GM19397 (cell line): ENCODE data around the gene CCDC7.
"Not testable (repeated sequence)": the region's sequence is repeated elsewhere in the genome, so short reads cannot be mapped to it uniquely, and the experiment has no call there.

Source experiments
- ATAC-seq: cut with Tn5 transposase; IDR thresholded peaks from one replicate; pipeline ENCODE4 v1.9.1; 2021; ENCODE audit warnings: mild to moderate bottlenecking, moderate library complexity; ENCODE audit not compliant: unreplicated experiment

CCDC7 gene

DNA sequence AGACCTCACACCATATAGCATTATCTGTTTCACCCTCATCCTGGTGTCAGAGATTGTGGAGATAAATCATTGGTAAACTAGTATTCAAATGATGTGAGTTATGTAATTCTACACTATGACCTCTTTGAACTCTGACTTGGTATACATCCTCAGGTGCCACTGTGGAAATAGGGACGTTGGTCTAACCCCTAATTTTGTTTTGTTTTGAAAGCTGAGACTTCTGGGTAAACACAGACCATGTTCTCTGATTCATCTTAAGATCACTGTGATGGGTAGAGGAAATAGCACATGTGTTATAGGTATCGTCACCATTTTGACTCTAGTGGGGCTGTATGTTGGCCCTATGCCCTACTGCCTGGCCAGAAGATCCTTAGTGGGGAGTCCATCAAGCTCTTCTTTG lies 241.6 kb downstream of the CCDC7 start:
- ATAC-seq, result no peak

DNA sequence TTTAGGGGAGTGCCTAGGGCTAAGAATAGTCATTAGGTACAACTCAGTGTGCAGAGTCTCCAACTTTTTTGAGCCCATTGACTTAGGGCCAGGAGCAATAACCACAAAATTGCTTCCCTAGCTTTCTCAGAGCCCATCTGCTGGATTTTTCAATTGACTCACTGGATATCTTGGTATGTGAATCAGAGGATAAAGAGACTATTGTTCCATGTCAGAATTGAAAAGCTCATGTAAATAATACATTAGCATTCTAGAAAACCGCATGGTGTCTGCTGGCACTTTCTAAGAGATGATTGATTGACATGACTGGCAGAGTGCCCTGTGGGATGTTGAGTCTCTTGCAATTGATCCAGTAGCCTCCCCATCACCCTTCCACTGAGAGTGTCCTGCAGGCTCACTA lies 246.2 kb downstream of the CCDC7 start:
- no peak for ATAC-seq

DNA sequence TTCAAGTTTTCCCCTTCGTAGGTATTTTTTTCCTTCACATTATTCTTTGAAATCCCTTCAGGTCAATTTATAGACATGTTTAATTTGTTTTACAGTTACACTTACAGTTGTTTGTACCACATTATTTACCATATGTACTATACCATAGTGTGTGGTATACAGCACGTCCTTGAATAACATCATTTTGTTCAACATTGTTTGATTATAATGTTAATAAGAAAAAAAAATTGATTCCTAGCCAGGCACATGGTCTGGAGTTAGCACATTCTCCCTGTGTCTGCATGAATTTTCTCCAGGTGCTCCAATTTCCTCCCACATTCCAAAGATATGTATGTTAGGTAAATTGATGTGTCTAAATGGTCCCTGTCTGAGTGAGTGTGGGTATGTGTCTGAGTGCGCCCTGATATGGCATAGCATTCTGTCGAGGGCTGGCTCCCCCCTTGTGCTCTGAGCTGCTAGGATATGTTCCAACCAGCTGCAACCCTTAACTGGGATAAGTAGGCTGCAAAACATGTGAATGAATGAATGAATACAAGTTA lies 247.6 kb downstream of the CCDC7 start:
- ATAC-seq, result no peak

DNA sequence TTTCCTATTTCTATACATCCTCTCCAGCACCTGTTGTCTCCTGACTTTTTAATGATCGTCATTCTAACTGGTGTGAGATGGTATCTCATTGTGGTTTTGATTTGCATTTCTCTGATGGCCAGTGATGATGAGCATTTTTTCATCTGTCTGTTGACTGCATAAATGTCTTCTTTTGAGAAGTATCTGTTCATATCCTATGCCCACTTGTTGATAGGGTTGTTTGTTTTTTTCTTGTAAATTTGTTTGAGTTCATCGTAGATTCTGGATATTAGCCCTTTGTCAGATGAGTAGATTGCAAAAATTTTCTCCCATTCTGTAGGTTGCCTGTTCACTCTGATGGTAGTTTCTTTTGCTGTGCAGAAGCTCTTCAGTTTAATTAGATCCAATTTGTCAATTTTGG lies 253.7 kb downstream of the CCDC7 start:
- ATAC-seq, result not testable (repeated sequence)

DNA sequence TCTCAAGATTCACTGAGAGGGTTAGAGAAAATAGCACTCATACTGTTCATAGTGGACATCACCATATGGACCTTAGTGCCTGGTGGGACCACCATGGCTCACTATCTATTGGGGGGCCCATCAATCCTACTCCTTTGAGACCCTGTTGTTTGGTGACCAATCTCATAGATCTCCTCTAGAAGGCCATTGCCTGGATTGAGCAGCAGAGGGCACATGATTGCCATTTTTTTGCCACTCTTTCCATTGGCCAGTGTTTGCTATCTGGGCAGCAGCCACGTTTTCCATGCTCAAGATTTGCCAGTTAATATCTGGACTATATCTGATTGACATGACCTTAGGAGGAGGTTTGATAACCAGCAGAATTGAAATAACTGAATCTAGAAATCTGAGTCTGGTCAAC lies 267.6 kb downstream of the CCDC7 start:
- no peak for ATAC-seq

DNA sequence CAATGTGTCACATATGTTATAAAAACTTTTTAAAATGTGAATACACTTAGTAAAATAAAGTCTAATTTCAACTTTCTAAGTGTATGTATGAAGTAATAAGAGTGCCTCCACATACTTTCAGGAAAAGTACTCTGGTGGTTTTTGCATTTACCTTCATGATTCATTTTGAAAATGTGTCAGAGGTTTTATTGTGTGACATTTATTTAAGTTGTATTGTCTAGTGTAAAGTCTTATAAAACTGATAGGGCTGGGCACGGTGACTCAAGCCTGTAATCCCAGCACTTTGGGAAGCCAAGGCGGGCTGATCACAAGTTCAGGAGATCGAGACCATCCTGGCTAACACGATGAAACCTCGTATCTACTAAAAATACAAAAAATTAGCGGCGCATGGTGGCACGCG lies 285.6 kb downstream of the CCDC7 start:
- no peak for ATAC-seq

DNA sequence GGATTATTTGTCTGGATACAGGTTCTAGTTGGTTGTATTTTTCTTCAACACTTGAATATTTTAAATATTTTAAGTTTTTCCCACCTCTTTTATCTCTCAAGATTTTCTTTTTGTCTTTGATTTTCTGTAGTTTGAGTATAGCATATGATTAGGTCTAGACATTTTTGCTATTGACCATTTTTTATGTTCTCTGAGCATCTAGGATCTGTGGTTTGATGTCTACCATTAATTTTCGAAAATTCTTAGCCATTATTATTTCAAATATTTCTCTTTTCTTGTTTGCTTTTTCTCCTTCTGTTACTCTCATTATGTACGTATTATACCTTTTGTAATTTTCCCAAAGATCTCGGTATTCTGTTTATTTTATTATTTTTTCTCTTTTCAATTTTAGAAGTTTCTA lies 293.0 kb downstream of the CCDC7 start:
- no peak for ATAC-seq

DNA sequence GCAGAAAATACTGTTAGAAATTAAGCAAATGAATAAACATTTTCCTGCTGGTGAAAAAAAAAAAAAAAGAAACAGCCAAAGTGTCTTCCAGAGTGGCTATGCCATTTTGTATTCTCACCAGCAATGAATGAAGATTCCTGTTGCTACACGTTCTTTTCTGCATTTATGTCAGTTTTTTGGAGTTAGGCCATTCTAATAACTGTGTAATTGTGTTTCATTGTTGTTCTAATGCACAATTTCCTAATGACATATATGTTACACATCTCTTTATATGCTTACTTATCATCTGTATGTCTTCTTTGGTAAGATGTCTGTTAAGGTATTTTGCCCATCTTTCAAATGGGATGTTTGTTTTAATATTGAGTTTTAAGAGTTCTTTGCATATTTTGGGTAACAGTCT lies 298.4 kb downstream of the CCDC7 start:
- ATAC-seq, result no peak

DNA sequence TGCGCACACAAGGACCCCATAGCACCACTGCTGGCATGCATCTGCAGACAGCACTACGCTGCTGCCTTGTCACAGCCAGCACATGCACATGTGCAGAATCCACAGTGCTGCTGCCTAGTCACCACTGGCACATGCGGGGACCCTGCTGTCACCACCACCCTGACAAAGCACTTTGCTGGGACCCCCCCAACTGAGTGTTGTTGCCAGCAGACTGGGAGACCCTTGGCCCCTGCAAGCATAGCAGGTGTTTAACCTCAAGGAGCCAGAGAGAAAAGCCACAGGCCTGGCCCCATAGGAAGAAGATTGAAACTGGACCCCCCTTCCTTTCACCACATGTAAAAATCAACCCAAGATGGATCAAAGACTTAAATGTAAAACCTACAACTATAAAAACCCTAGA lies 300.9 kb downstream of the CCDC7 start:
- ATAC-seq, result no peak

DNA sequence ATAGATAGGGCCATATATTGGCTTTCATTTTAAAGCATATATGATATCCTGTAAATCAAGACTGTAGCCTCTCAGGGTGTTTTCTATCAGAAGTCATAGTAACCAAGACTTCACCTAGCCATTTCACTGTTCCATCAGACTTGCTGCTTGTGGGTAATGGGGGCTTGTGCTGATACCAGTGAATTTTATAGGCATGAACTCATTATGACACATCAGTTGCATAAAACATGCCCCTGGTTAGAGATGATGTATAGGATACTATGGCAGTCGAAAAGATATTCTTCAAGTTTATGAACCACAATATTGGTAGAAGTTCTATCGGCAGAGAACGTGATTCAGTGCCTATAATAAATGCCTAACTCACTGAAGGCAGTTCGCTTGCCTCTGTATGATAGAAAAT lies 305.6 kb downstream of the CCDC7 start:
- ATAC-seq, result no peak

DNA sequence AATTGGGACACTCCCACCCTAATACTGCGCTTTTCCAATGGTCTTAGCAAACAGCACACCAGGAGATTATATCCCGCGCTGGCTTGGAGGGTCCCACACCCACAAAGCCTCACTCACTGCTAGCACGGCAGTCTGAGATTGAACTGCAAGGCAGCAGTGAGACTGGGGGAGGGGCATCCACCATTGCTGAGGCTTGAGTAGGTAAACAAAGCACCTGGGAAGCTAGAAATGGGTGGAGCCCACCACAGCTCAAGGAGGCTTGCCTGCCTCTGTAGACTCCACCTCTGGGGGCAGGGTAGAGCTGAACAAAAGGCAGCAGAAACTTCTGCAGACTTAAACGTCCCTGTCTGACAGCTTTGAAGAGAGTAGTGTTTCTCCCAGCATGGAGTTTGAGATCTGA lies 309.0 kb downstream of the CCDC7 start:
- not testable (repeated sequence) for ATAC-seq

DNA sequence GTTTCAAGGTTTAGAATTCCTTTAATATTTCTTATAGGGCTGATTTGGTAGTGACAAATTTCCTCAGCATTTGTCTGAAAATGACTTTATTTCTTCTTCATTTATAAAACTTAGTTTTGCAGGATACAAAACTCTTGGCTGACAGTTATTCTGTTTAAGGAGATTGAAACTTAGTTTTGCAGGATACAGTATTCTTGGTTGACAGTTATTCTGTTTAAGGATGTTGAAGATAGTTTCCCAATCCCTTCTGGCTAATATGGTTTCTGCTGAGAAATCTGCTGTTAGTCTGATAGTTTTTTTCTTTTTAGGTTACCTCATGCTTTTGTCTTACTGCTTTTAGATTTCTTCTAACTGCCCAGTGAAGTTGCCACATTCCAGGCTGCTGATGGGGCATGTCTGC lies 325.3 kb downstream of the CCDC7 start:
- ATAC-seq, result no peak

DNA sequence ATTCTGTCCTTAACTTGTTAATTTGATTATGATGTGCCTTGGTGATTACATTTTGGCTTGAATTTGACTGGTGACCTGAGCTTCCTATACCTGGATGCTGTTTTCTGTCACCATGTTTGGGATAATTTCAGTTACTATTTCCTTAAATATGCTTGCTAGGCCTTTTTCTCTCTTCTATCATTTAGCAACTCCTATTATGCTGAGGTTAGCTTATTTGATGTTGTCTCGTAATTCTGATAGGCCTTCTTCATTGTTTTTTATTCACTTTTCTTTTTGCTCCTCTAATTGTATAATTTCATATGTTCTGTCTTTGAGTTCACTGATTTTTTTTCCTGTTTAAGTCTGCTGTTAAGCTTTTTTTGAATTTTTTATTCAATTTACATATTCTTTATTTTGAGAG lies 327.2 kb downstream of the CCDC7 start:
- ATAC-seq, result no peak

DNA sequence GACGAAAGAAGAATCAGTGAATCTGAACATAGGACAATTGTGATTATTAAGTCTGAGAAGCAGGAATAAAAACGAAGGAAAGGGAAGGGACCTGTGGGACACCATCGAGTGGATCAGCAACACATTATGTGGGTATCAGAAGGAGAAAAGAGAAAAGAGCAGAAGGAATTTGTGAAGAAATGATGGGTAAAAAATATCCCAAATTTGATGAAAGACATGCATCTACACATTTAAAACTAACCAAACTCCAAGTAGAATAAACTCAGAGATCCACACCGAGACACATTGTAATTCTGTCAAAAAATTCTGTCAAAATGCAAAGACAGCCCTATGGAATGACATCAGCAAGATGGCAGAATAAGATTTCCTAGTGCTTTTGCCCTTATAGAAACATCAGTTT lies 341.0 kb downstream of the CCDC7 start:
- ATAC-seq, result no peak

DNA sequence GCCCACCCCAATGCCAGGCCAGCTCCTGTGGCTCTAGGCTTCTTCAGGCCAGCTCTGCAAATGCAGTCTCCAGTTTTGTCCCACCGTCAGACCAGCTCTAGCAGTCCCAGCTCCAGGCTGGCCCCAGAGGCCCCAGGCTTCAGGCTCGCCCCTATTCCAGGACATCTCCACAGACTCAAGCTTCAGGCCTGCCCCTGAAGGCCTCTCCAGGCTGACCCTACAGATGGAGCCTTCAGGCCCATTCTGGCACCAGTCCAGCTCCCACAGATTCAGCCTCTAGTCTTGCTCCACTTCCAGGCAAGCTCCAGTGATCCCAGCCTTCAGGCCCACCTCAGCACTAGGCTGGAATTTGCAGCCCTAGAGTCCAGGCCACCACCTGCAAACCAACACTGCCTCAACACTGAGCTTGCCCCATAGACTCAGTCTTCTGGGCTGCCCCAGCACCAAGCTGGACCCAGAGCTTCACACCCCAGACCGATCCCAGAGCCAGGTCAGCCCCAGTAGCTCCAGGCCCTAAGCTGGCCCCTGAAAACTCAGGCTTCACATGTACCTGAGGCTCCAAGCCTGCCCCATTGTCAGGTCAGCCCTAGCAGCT lies 341.8 kb downstream of the CCDC7 start:
- ATAC-seq, result no peak

DNA sequence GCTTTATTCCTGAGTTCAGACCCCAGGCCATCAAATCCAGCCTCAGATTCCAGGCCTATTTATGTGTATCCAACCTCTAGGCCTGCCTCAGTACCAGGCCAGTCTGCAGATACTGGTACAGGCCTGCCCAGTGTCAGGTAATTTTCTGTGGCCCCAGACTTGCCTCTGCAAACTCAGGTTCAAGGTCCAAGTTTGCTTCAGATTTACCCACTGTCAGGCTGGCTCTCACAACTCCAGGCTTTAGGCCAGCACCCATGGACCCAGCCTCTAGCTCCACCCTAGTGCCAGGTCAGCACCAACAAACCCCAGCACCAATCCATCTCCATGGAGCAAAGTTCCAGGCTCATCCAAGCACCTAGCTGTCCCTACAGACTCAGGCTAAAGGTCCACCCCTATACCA lies 342.4 kb downstream of the CCDC7 start:
- ATAC-seq, result no peak

DNA sequence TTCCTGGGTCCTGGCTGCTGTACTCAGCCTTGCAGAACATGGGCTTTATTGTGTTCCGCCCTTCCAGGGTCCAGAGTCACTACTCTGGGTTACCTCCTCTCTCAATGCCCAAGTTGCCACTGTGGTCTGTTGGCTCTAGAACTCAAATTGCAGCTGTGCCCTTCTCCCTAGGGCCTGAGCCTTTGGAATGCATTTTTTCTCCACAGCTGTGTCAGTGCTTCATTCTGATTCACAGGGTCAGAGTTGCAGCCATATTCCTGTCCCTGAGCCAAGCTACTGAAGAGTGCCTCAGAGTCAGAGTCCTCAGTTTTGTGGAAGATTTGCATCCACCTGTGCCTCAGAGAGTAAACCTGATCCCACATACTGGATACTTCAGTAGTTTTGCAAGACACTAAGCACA lies 344.5 kb downstream of the CCDC7 start:
- no peak for ATAC-seq

DNA sequence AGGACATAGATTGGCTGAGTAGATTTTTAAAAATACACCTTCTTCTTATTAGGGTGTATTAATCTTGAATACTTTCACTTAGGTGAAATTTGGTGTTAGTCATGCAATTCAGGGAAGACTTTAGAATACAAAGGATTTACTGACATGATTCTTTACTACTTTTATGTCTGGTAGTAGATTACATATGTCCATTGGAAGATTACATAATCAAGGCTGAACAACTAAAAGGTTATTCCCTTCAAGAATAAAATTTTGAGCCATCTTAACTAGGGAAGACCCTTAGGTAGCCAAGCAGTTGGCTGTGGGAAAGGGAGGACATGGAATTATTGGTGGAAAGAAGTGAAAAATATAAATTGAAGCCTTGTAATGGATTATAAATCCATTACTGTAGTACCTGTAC lies 347.1 kb downstream of the CCDC7 start:
- ATAC-seq, result no peak

DNA sequence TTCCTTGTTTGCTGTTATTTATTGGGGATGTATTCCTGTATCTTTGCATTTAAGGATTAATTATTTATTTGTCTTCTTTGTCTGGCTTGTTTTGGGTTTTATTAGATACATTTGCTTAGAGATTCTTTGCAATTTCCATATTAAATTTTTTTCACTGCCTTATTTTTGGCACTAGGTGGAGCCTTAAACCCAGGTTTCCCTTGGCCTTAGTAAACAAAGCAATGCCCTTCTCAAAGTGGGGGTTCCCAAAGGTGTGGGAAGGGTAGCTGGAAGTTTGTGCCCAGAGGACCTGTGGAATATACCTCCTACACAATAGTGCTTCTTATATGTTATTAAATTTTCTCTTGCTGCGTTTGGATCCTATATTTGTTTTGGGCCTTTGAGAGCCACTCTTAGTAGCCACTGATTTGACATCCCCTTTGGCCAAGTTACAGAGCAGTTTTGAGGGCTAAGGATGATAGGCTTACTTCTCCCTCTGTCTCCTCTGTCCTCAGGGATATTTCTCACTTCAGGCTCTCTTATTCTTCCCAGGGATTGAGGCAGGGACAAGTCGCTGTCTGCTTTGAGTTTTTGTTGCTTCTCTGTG lies 349.8 kb downstream of the CCDC7 start:
- ATAC-seq, result no peak

DNA sequence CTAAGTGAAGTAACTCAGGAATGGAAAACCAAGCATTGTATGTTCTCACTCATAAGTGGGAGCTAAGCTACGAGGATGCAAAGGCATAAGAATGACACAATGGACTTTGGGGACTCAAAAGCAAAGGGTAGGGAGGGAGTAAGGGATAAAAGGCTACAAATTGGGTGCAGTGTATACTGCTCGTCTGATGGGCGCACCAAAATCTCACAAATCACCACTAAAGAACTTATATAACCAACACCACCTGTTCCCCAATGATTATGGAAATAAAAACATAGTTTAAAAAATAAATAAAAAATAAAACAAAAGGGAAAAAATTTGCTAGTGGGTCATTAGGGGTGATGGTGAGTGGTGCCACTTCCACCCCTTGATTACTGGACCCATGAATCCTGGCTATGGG lies 351.5 kb downstream of the CCDC7 start:
- ATAC-seq, result not testable (repeated sequence)

DNA sequence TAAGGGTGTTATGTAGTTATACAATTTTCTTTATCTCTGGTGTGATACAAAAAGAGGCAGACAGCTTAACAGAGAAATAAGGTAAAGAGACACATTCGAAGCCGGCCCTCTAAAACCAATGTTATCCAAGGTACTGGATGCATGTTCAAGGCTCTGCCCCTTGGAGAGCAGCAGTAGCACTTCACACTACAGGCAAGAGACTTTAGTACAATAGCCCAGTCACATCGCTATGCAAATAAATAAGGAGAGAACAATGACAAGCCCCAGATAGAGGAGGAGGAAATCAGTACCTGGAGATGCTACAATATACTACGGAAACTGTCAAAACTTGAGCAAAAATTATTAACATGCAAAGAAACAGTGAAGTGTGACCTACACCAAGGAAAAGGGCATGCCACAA lies 401.0 kb downstream of the CCDC7 start:
- no peak for ATAC-seq

DNA sequence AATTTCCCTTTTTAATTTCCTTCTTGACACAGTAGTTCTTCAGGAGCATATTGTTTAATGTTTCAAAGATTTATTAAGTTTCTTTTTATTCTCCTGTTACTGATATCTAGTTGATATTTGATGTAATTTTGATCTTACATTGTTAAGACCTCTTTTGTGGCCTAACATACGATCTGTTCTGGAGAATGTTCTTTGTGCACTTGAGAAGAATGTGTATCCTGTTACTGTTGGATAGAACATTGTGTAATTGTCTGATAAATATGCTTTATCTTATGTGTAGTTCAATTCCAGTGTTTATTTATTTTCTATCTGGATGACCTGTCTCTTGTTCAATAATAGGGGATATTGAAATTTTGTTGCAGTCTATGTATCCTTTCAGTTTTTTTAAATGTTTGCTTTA lies 405.4 kb downstream of the CCDC7 start:
- no peak for ATAC-seq

DNA sequence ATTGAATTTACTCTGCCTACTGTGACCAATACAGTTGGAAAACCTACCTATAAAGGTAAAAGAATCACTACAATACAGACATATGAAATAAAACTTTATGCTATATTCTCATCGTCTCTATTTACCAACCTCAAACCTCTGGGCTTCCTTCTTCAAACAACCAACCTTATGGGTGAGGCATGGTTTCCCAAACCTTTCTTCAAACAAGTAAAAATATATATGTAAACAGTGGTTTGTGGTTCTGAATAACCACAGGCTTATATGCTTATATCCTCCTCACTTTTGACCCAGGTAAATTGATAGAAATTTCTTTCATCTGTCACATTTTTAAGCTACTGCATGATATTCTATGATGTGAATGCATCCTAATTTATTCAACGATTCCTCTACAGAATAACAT lies 408.5 kb downstream of the CCDC7 start:
- ATAC-seq, result no peak
